PC-9 (cell line): ENCODE measurements around the gene C14orf132. TPM values are rescaled to one million over a fixed set of nuclear protein-coding genes. Genes with fewer than 3 reads are reported as not detected.

ENCODE experiments used
- BruUV-seq: library from RNA; stranded (reverse); fragments of 400-500 nt; replicated peaks from 2 replicates; lab custom pipeline; 2021; lab: Mats Ljungman, UMichigan
- CTCF ChIA-PET: fragments of 300-600 bp; sonication (Branson Sonifier 250); formaldehyde crosslinking; loops from one replicate; lab custom pipeline; 2022; ENCODE audit warnings: antibody characterized with exemption; lab: Charles Lee
- POLR2A ChIA-PET: fragments of 300-600 bp; sonication (Branson Sonifier 250); formaldehyde crosslinking; loops from one replicate; lab custom pipeline; 2022; ENCODE audit warnings: antibody characterized with exemption; ENCODE audit not compliant: unreplicated experiment; lab: Charles Lee
- DNase-seq, 2 experiments: peaks; one replicate each; pipeline versions ENCODE4 v3.0.0 to v3.0.0-alpha.2; 2015 to 2022; ENCODE audit warnings: mixed read lengths in 1 of 2
- H2AFZ ChIP-seq: fragments of 200-600 bp; sonication (generic); 2 replicates; pipeline ENCODE4 v1.8.1; 2017; ENCODE audit warnings: antibody characterized with exemption
- H3F3A ChIP-seq: fragments of 200-600 bp; sonication (generic); 2 replicates; pipeline ENCODE4 v1.8.1; 2017; ENCODE audit warnings: antibody characterized with exemption, mild to moderate bottlenecking, low read depth; ENCODE audit not compliant: insufficient read depth
- H3K27ac ChIP-seq: fragments of 200-600 bp; sonication (generic); 2 replicates; pipeline ENCODE4 v1.6.1; 2016; ENCODE audit warnings: mixed run types
- H3K27me3 ChIP-seq: fragments of 200-600 bp; sonication (generic); 2 replicates; pipeline ENCODE4 v1.6.1; 2016; ENCODE audit warnings: low read depth, mixed run types; ENCODE audit not compliant: insufficient read depth
- H3K36me3 ChIP-seq: fragments of 200-600 bp; sonication (generic); 2 replicates; pipeline ENCODE4 v1.6.1; 2016; ENCODE audit warnings: low read depth, mixed run types
- H3K4me1 ChIP-seq: fragments of 200-600 bp; sonication (generic); replicated peaks from 2 replicates; pipeline ENCODE4 v1.6.1; 2016; ENCODE audit warnings: mixed run types; ENCODE audit not compliant: insufficient read depth
- H3K4me2 ChIP-seq: fragments of 200-600 bp; sonication (generic); 2 replicates; pipeline ENCODE4 v1.6.1; 2017; ENCODE audit warnings: mixed run types
- H3K4me3 ChIP-seq: fragments of 200-600 bp; sonication (generic); 2 replicates; pipeline ENCODE4 v1.6.1; 2016; ENCODE audit warnings: mixed run types
- H3K79me2 ChIP-seq: fragments of 200-600 bp; sonication (generic); 2 replicates; pipeline ENCODE4 v1.6.1; 2017; ENCODE audit warnings: low read depth, mixed run types
- H3K9me2 ChIP-seq: fragments of 200-600 bp; sonication (generic); 2 replicates; pipeline ENCODE4 v1.8.1; 2017; ENCODE audit warnings: mild to moderate bottlenecking; ENCODE audit not compliant: insufficient read depth
- H3K9me3 ChIP-seq: fragments of 200-600 bp; sonication (generic); 2 replicates; pipeline ENCODE4 v1.8.1; 2016; ENCODE audit warnings: low read depth; ENCODE audit not compliant: insufficient read depth
- H4K20me1 ChIP-seq: fragments of 200-600 bp; sonication (generic); 2 replicates; pipeline ENCODE4 v1.8.1; 2017; ENCODE audit not compliant: insufficient read depth
- CTCF ChIP-seq: fragments of 200-600 bp; sonication (generic); conservative IDR thresholded peaks from 2 replicates; pipeline ENCODE4 v1.6.1; 2017; ENCODE audit warnings: mixed run types, antibody characterized with exemption, mild to moderate bottlenecking, moderate library complexity
- EZH2 ChIP-seq: fragments of 200-600 bp; sonication (generic); IDR thresholded peaks from 2 replicates; pipeline ENCODE4 v1.8.0; 2017; ENCODE audit warnings: antibody characterized with exemption, low read depth
- intact Hi-C: fragments of 100-400 bp; cut with micrococcal nuclease; formaldehyde crosslinking; loops from one replicate; pipeline ENCODE4 v1.10.0; 2022; ENCODE audit not compliant: unreplicated experiment
- total RNA-seq: library from RNA; stranded (reverse); gene quantifications from 2 replicates; pipeline ENCODE4 v1.2.3, GENCODE V29; 2021

The C14orf132 gene
- total RNA-seq, 1 experiment from 2014 or later, result not detected

- Histone ChIP-seq H3F3A (peaks cover 57% of the 10 kb centered on the region), H3K27ac (peak overlapping the region; percentile 90), H4K20me1 (no peaks in the 10 kb centered on the region), H3K9me2 (no peaks in the 10 kb centered on the region), H3K79me2 (no peaks in the 10 kb centered on the region), H3K4me2 (peak overlapping the region; percentile 74), H3K9me3 (peaks cover 6% of the 10 kb centered on the region; the same call in 1 of the 2 replicates), H3K36me3 (no peaks in the 10 kb centered on the region), H3K4me1 (peaks cover 68% of the 10 kb centered on the region), H2AFZ (no peak overlapping the region), H3K4me3 (peak overlapping the region; percentile 37; the same call in 1 of the 2 replicates), H3K27me3 (no peaks in the 10 kb centered on the region)
- BruUV-seq, result no TSS peak
- peak in 1 of 2 experiments; percentile 41 for DNase-seq
- ChIA-PET POLR2A (interaction anchor here (0.6 kb wide), 2 partner anchors 15 to 1507 kb away, joined by 3 to 4 read pairs; no protein-coding TSS in a partner anchor), CTCF (no interaction called here)
- TF ChIP-seq EZH2 (no peak), CTCF (no peak)
- intact Hi-C loops, result no loop called here
Measured at GRCh38 chr14:96117960-96118359, 78.8 kb downstream of the C14orf132 start.

- Histone ChIP-seq H3K27ac (peak overlapping the region; percentile 90), H3K36me3 (no peaks in the 10 kb centered on the region), H3K4me1 (peaks cover 72% of the 10 kb centered on the region), H3K27me3 (no peaks in the 10 kb centered on the region), H3K9me3 (peaks cover 2% of the 10 kb centered on the region; the same call in 1 of the 2 replicates), H3K9me2 (no peaks in the 10 kb centered on the region), H4K20me1 (no peaks in the 10 kb centered on the region), H3F3A (peaks cover 61% of the 10 kb centered on the region), H3K79me2 (no peaks in the 10 kb centered on the region), H2AFZ (no peak overlapping the region), H3K4me3 (0 out of 2 replicates have a peak overlapping the region, but pooled peaks have one; percentile 37), H3K4me2 (peak overlapping the region; percentile 74)
- POLR2A ChIA-PET, result interaction anchor here (0.6 kb wide), 1 partner anchor 14 kb away, joined by 4 read pairs; no protein-coding TSS in a partner anchor
- no peak for TF ChIP-seq CTCF
- no peak for TF ChIP-seq EZH2
- CTCF ChIA-PET, result no interaction called here
- no TSS peak for BruUV-seq
- DNase-seq, result no peak
- intact Hi-C loops, result no loop called here
Measured at GRCh38 chr14:96118391-96118790, 79.2 kb downstream of the C14orf132 start.

- no TSS peak for BruUV-seq
- peak overlapping the region; percentile 61 for H3K4me2 ChIP-seq
- peak in 1 of 2 experiments; percentile 35 for DNase-seq
- H3K9me2 ChIP-seq, result no peaks in the 10 kb centered on the region
- POLR2A ChIA-PET, result no interaction called here
- no peaks in the 10 kb centered on the region for H3K79me2 ChIP-seq
- H3K27me3 ChIP-seq, result no peaks in the 10 kb centered on the region
- CTCF ChIA-PET, result no interaction called here
- H2AFZ ChIP-seq, result no peak overlapping the region
- intact Hi-C loops, result no loop called here
- peaks cover 62% of the 10 kb centered on the region for H3F3A ChIP-seq
- TF ChIP-seq EZH2 (no peak), CTCF (no peak)
- peak overlapping the region; percentile 90 for H3K27ac ChIP-seq
- no peaks in the 10 kb centered on the region for H4K20me1 ChIP-seq
- H3K4me3 ChIP-seq, result no peak overlapping the region
- no peaks in the 10 kb centered on the region for H3K9me3 ChIP-seq
- peaks cover 80% of the 10 kb centered on the region for H3K4me1 ChIP-seq
- no peaks in the 10 kb centered on the region for H3K36me3 ChIP-seq
Measured at GRCh38 chr14:96119947-96120346, 80.8 kb downstream of the C14orf132 start.
